ENCODE results near the gene ADA.

Gene ADA

DNA sequence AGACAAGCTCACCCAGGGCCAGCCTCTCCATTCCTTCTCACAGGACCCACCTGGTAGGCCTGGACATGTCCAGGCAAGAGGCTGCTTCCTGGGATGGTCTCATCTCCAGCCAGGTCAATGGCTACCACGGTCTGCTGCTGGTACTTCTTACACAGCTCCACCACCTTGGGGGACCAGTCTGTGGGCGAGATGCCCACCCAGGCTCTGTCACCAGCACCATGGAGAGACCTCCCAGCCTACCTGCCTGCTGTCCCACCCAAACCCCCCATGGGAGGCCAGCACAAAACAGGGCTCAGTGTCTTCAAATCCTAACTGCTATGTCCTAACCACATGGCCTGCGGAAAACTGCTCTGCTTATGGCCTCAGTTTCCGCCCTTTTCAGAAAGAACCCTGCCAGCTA lies 27.3 kb downstream of the ADA start:
- Mint-ChIP-seq H3K27me3 (ENCODE audit: low read depth) (no peaks in the 10 kb centered on the region), H3K4me3 (no peak overlapping the region), H3K27ac (no peak overlapping the region), H3K36me3 (ENCODE audit: low read depth) (peaks cover 29% of the 10 kb centered on the region), H3K4me1 (no peaks in the 10 kb centered on the region), H3K9me3 (no peaks in the 10 kb centered on the region)
- no peak for TF ChIP-seq CTCF (IDR thresholded peaks at IDR 0.05; ENCODE audit: unreplicated experiment in 3 of 3)

DNA sequence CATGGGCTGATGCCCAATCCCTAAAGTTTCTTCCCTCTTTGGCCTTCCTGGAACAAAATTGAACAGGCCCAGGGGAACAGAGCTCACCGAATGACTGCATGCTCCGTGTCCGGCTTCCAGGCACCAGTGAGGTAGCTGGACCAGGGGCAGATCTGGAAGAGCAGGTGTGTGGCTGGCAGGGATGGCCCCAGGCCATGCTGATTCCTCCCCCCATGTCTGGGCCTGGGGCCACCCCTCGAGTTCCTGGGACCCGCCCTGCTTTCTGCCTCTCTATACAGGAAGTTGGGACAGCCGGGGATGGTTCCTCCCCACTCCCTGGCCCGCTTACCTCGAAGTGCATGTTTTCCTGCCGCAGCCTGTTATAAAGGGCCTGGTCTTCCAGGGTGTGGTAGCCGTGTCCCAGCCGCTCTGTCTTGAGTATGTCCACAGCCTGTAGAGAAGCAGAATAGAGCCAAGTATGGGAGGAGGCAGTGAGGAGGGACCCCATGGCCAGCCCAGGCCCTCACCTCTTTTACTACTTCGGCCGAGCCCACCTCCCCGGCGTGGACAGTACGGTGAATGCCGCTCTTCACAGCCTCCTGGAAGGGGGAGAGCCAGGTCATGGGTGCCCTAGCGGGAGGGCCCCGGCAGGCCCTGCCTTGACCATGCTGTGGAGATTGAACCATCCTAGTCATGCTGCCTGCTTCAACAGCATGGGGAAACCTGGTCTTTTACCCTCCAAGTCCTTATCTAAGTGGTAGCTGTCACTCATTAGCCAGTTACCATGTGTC lies 28.8 kb downstream of the ADA start:
- Mint-ChIP-seq H3K9me3 (no peaks in the 10 kb centered on the region), H3K27ac (no peak overlapping the region), H3K4me3 (no peak overlapping the region), H3K36me3 (ENCODE audit: low read depth) (peaks cover 39% of the 10 kb centered on the region), H3K27me3 (ENCODE audit: low read depth) (no peaks in the 10 kb centered on the region), H3K4me1 (no peaks in the 10 kb centered on the region)
- no peak for TF ChIP-seq CTCF (IDR thresholded peaks at IDR 0.05; ENCODE audit: unreplicated experiment in 3 of 3)

DNA sequence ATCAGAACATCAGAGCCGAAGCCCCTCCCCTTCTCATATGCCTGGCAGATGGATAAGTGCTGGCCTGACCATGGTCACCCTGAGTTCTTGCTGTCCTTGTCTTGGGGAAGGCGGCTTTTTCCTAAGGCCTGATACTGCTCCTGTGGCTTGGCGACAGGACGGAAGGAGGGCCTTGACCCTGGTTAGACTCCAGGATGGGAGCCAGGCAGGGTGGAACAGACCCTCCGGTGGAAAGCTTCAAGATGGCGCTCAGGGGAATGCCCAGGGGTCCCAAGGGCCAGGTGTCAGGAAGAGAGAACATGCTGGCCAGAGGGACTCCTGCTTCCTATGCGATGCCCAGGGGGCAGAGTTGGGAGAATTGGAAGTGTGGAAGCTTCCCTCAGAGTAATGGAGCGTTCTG lies 29.6 kb downstream of the ADA start:
- TF ChIP-seq CTCF (IDR thresholded peaks at IDR 0.05; ENCODE audit: unreplicated experiment in 3 of 3), result no peak
- Mint-ChIP-seq H3K4me1 (no peaks in the 10 kb centered on the region), H3K4me3 (no peak overlapping the region), H3K27ac (no peak overlapping the region), H3K9me3 (no peaks in the 10 kb centered on the region), H3K36me3 (ENCODE audit: low read depth) (peaks cover 39% of the 10 kb centered on the region), H3K27me3 (ENCODE audit: low read depth) (no peaks in the 10 kb centered on the region)

GRCh38 chr20:44621325-44621724 lies 30.2 kb downstream of the ADA start:
- H3K27me3 Mint-ChIP-seq (ENCODE audit: low read depth), result no peaks in the 10 kb centered on the region
- no peak overlapping the region for H3K27ac Mint-ChIP-seq
- no peak overlapping the region for H3K4me3 Mint-ChIP-seq
- peaks cover 3% of the 10 kb centered on the region for H3K4me1 Mint-ChIP-seq
- no peak for TF ChIP-seq CTCF (IDR thresholded peaks at IDR 0.05; ENCODE audit: unreplicated experiment in 3 of 3)
- peaks cover 39% of the 10 kb centered on the region for H3K36me3 Mint-ChIP-seq (ENCODE audit: low read depth)
- H3K9me3 Mint-ChIP-seq, result no peaks in the 10 kb centered on the region

GRCh38 chr20:44620030-44620429 lies 31.5 kb downstream of the ADA start:
- peaks cover 15% of the 10 kb centered on the region for H3K4me1 Mint-ChIP-seq

More at GRCh38 chr20:44620030-44620429, 31.5 kb downstream of the ADA start:
- Mint-ChIP-seq H3K4me3 (no peak overlapping the region), H3K9me3 (no peaks in the 10 kb centered on the region), H3K36me3 (ENCODE audit: low read depth) (peaks cover 48% of the 10 kb centered on the region), H3K27me3 (ENCODE audit: low read depth) (no peaks in the 10 kb centered on the region), H3K27ac (no peak overlapping the region)
- no peak for TF ChIP-seq CTCF (IDR thresholded peaks at IDR 0.05; ENCODE audit: unreplicated experiment in 3 of 3)
